Pancreas (tissue), 10 donors: Measurements from ENCODE around the gene DOCK1. TPM values are rescaled to one million over a fixed set of nuclear protein-coding genes. Genes with fewer than 3 reads are reported as not detected.

Experiments used
- ATAC-seq, 4 donors: fragments of 200-7000 bp; cut with Tn5 transposase; one replicate each; pipeline versions ENCODE4 v1.8.0 to v1.9.1; 2020; ENCODE audit warnings: mild to moderate bottlenecking in 4 of 4, moderate library complexity in 4 of 4
- DNase-seq, 6 donors: peaks; one replicate each; pipeline ENCODE4 v3.0.0-alpha.2; 2020
- FAIRE-seq: peaks from 2 replicates; lab custom pipeline; 2012; peaks lifted over from hg19 to GRCh38; lab: Jason Lieb, UNC
- H3K27ac ChIP-seq, 4 donors: fragments of 200-600 bp; sonication (generic); 1 replicate in 3 of 4; 2 replicates in 1 of 4; pipeline versions ENCODE4 v1.5.0 to v1.8.0; 2020
- H3K27me3 ChIP-seq, 4 donors: fragments of 200-600 bp; one replicate each; pipeline ENCODE4 v1.8.0; 2021
- H3K36me3 ChIP-seq, 3 donors: fragments of 200-600 bp; sonication (generic) in 1 of 3; one replicate each; pipeline versions ENCODE4 v1.5.0 to v1.8.0; 2020 to 2021
- H3K4me1 ChIP-seq, 3 donors: fragments of 200-600 bp; one replicate each; pipeline ENCODE4 v1.8.0; 2021
- H3K4me3 ChIP-seq, 4 donors: fragments of 200-600 bp; sonication (generic) in 2 of 4; one replicate each; pipeline versions ENCODE4 v1.5.0 to v1.8.0; 2020 to 2021
- H3K9me3 ChIP-seq, 4 donors: fragments of 200-600 bp; one replicate each; pipeline ENCODE4 v1.8.0; 2021
- CTCF ChIP-seq, 4 donors: fragments of 200-600 bp; sonication (generic) in 3 of 4; IDR thresholded peaks; one replicate each; pipeline versions ENCODE4 v1.5.0 to v1.8.0; 2021; ENCODE audit warnings: antibody characterized with exemption in 4 of 4
- WGBS, 2 donors: extraction: QIAGEN DNeasy Blood & Tissue Kit; methylation state at CpG; one replicate each; pipeline ENCODE4 v1.1.7; 2013; 5-methylcytosine and 5-hydroxymethylcytosine counted together
- intact Hi-C, 3 donors: fragments of 100-400 bp; cut with DNase I; formaldehyde crosslinking; loops; one replicate each; pipeline versions ENCODE4 v1.11.1 to v1.14.2; 2022
- polyA plus RNA-seq, 2 donors: library from polyadenylated mRNA; stranded (reverse); fragments of 200-250 nt; gene quantifications; one replicate each; pipeline ENCODE4 v1.2.3, GENCODE V29; 2013
- total RNA-seq, 6 donors: library from RNA; stranded (reverse); fragmentation: NEBNext Ultra II Directional in 4 of 6; extraction: Animal tissue kit (Norgen Biotek cat#: 25700) in 4 of 6; gene quantifications; one replicate each; pipeline versions ENCODE4 v1.2.1 to v1.2.4, GENCODE V29; 2021 to 2023
- donor health status: healthy with polysubstance abuse.
- donor health status: DM: no; HTN: no; CAD: no; lungs with moderate emphysema.
- donor health status: DM: no; HTN: no; CAD: no.
- donor health status: control.
- donor health status: control.
- donor health status: Bipolar disorder and iron deficiency.
- donor health status: DM: yes; HTN: yes; CAD: no.
- donor health status: DM: no; HTN: no; CAD: no.
- donor health status: DM: no; HTN: no; CAD: no.
- donor health status: DM: yes; HTN: yes; CAD: no.

Gene DOCK1
- total and polyA plus RNA-seq, 8 donors: 12.1 to 38.6 (median 24.2) TPM

GRCh38 chr10:127168261-127168660, 263.0 kb downstream of the DOCK1 start:
- ATAC-seq: no peak
- DNase-seq: no peak
- Histone ChIP-seq H3K4me3 (no peak overlapping the region), H3K27me3 (no peaks in the 10 kb centered on the region), H3K36me3 (no peaks in the 10 kb centered on the region), H3K4me1 (no peaks in the 10 kb centered on the region), H3K9me3 (no peaks in the 10 kb centered on the region), H3K27ac (no peak overlapping the region)
- FAIRE-seq: no peak
- intact Hi-C loops: no loop called here
- TF ChIP-seq CTCF (IDR thresholded peaks at IDR 0.05): no peak
- WGBS, 2 donors: 89 to 94% methylated on average over 3 of the region's 3 CpGs

- no peaks in the 10 kb centered on the region for H3K36me3 ChIP-seq
- whole genome bisulfite sequencing, 2 donors: 95 to 97% methylated on average over 8 of the region's 8 CpGs
- H3K27me3 ChIP-seq: no peaks in the 10 kb centered on the region
- no peak overlapping the region for H3K4me3 ChIP-seq
- H3K4me1 ChIP-seq: no peaks in the 10 kb centered on the region
- TF ChIP-seq CTCF (IDR thresholded peaks at IDR 0.05): no peak
- DNase-seq (no peak), ATAC-seq (no peak), FAIRE-seq (no peak)
- H3K27ac ChIP-seq: no peak overlapping the region
- intact Hi-C loops: no loop called here
- no peaks in the 10 kb centered on the region for H3K9me3 ChIP-seq
Observed at GRCh38 chr10:127174866-127175265, 269.6 kb downstream of the DOCK1 start.

- Histone ChIP-seq H3K9me3 (no peaks in the 10 kb centered on the region), H3K27me3 (no peaks in the 10 kb centered on the region), H3K4me3 (no peak overlapping the region), H3K36me3 (no peaks in the 10 kb centered on the region), H3K4me1 (no peaks in the 10 kb centered on the region), H3K27ac (no peak overlapping the region)
- WGBS, 2 donors: 94 to 96% methylated on average over 40 of the region's 40 CpGs
- DNase-seq (peak in 1 of 6 donors; percentile 49), FAIRE-seq (no peak), ATAC-seq (no peak)
- intact Hi-C loops: no loop called here
- no peak for TF ChIP-seq CTCF (IDR thresholded peaks at IDR 0.05)
Observed at GRCh38 chr10:127175357-127176110, 270.3 kb downstream of the DOCK1 start.

GRCh38 chr10:127176649-127177048, 271.4 kb downstream of the DOCK1 start:
- no peak for ATAC-seq
- WGBS, 2 donors: 91% methylated on average over 16 of the region's 16 CpGs
- no peak for FAIRE-seq

More at GRCh38 chr10:127176649-127177048, 271.4 kb downstream of the DOCK1 start:
- Histone ChIP-seq H3K36me3 (no peaks in the 10 kb centered on the region), H3K27ac (no peak overlapping the region), H3K4me3 (no peak overlapping the region), H3K9me3 (no peaks in the 10 kb centered on the region), H3K27me3 (no peaks in the 10 kb centered on the region), H3K4me1 (no peaks in the 10 kb centered on the region)
- TF ChIP-seq CTCF (IDR thresholded peaks at IDR 0.05): no peak
- no peak for DNase-seq
- intact Hi-C loops: no loop called here
